GM21381 (cell line): ENCODE measurements around the gene SRP54.
"Not testable (repeated sequence)": the region's sequence is repeated elsewhere in the genome, so short reads cannot be mapped to it uniquely, and the experiment has no call there.

Source experiments
- ATAC-seq: cut with Tn5 transposase; IDR thresholded peaks from one replicate; pipeline ENCODE4 v1.9.1; 2021; ENCODE audit warnings: mild to moderate bottlenecking, moderate library complexity; ENCODE audit not compliant: unreplicated experiment

Gene SRP54

DNA sequence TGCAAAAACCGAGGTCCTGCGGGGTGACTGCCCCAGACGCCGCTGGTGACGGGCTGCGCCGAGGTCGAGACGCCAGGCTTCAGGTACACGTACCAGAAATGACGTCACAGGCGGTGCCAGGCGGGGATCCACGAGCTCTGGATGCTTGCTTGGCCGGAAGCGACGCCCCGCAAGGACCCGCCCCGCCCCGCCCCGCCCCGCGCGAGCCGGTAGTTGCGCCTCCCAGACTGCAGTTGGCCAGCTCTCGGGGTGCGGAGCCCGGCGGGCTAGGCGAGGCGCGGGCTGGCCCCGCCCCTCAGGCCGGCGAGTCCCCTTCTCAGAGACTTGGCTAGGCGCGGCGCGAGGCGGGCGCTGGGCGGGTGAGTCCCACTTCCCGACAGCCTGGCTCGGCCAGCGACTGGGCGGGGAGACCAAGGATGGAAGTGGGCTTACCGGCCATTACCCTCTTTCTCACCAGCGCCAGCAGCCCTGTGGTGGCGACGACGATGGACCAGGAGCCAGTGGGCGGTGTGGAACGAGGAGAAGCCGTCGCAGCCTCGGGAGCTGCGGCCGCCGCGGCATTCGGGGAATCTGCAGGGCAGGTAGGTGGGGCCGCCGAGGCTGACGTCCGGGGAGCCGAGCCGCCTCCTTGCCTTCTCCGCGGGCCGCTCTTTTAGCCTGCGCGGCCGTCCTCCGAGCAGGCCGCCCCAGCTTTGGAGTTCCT, 63.4 kb downstream of the SRP54 start, which contains the start of gene FAM177A1:
Gene FAM177A1 (plus strand): TSS at position 225 of the 703 bp plus-strand sequence. CDS start 192 bp downstream, at position 417.
- ATAC-seq, result peak; percentile 95

DNA sequence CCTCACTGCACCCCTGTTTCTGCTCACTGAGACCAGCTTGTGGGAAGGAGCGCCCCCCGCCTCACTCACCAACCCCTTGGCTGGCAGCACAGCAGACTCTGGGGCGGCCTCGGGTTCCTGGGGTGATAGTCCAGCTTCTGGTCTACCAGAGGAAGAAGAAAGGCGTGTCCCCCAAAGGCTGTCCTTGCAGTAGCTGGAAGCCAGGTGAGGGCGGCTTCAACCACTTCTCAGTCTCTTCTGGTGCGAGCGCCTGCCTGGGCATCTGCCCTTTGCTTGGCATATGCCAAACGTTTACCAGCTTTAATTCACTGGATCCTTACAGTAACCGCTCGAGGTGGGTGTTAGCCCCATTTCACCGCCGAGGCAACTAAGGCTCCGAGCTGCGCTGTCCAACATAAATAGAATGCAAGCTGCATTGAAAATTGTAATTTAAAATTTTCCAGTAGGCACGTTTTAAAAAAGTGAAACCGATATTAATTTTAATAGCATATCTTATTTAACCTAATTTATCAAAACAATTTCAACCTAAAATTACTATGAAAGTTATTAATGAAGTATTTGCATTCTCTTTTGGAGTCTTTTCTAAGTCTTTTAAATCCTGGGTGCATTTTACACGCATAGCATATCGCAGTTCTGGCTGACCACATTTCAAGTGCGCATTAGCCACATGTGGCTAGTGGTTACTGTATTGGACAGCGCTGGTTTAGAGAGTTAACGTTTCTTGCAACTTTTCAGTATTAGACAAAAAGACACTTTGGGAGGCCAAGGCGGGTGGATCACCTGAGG, 64.2 kb downstream of the SRP54 start:
- peak; percentile 29 for ATAC-seq

DNA sequence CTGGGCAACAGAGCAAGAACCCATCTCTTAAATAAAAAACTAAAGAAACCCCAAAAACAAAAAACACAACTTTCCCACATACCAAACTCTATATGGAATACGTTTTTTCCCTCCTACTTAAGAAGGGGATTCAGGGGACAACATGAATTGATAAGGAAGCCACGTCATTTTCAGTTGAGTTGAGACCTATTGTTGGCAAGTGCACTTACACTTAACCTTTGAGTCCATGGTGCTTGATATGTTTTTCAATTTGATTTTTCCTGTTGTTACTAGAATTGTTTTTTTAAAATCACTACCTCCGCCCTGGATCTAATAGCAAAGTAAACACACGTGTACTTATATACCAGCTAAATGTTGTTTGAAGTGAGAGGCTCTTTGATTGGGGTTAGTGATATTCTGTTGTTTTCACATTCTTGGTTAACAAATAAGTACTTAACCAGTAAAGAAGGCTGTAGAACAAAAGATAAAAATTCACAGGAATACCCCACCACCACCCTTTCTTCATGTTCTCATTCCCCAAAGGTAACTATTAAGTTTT, 65.3 kb downstream of the SRP54 start:
- ATAC-seq, result no peak

DNA sequence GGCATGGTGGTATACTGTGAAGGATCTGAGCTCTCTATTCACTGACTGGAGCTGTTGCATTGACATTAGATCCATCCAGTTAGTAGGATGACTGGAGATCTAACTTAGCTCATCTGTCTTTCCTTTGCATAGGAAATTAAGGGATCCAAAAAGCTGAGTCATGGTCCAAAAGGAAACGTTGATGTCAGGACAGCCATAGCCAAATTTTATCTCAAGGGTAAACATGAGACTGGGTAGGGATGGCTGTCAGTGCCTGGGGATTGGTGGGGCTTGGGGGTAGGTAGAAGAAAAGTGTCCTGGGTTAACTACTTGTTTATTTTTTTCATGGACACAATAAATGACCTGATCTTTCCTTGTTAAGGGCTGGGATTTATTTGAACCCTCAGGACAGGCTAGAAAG, 67.9 kb downstream of the SRP54 start:
- ATAC-seq, result no peak

DNA sequence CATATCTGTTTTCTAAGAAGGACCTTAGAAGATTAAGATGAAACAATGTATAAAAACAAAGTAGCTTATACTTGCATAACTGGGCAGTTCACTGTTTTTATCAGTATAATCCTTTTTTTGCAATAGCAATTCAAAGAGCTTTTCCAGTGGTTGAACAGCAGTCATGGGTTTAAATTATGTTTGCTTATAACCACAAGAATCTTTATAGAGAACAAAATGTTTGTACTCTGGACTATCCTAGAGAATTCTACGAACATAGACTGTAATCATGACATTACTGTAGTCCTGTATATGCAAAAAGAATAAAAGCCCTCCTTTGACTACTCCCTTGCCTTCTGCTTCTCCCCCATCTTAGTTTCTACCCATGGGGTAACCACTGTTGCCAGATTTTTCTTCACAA, 69.0 kb downstream of the SRP54 start:
- no peak for ATAC-seq

DNA sequence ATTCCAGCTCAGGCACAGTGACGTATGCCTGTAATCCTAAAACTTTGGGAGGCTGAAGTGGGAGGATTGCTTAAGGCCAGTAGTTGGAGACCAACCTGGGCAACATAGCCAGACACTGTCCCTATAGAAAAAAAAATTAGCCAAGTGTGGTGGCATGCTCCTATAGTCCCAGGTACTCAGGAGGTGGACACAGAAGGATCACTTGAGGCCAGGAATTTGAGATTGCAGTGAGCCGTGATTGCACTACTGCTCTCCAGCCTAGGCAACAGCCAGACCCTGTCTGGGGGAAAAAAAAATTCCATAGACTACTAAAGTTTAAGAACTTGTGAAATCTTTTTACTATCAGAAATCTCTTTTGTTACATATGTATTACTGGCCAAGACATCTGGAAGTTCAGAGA, 69.8 kb downstream of the SRP54 start:
- no peak for ATAC-seq

DNA sequence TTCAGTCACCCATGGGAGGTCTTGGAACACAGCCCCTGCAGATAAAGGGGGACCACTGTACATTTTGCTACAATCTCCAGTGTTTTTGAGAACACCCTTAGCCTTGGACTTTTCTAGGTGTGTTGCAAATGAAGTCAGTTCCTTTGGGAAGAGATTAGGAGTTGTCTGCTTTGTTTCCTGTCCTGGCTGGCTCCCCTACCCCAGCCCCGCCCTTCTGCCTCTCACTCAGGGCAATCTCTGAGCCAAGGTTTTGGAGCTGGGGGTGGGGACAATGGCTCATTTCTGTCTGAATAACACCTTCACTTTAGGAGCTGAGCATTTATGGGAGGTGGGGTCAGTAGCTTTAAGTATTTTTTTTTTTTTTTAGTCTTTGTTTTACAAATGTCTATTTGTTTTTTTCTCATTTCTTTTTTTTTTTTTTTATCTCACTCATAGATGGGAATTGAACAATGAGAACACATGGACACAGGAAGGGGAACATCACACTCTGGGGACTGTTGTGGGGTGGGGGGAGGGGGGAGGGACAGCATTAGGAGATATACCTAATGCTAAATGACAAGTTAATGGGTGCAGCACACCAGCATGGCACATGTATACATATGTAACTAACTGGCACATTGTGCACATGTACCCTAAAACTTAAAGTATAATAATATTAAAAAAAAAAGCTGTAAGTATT, 78.5 kb downstream of the SRP54 start:
- not testable (repeated sequence) for ATAC-seq

DNA sequence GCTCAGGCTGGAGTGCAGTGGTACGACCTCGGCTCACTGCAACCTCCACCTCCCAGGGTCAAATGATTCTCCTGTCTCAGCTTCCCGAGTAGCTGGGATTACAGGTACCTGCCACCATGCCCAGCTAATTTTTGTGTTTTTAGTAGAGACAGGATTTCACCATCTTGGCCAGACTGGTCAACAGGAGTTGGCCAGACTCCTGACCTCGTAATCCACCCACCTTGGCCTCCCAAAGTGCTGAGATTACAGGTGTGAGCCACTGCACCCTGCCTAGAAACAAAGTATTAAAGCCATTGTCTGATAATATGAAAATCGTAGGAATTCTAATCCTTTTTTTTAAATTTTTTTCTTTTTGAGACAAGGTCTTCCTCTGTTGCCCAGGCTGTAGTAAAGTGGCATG, 82.9 kb downstream of the SRP54 start:
- not testable (repeated sequence) for ATAC-seq

DNA sequence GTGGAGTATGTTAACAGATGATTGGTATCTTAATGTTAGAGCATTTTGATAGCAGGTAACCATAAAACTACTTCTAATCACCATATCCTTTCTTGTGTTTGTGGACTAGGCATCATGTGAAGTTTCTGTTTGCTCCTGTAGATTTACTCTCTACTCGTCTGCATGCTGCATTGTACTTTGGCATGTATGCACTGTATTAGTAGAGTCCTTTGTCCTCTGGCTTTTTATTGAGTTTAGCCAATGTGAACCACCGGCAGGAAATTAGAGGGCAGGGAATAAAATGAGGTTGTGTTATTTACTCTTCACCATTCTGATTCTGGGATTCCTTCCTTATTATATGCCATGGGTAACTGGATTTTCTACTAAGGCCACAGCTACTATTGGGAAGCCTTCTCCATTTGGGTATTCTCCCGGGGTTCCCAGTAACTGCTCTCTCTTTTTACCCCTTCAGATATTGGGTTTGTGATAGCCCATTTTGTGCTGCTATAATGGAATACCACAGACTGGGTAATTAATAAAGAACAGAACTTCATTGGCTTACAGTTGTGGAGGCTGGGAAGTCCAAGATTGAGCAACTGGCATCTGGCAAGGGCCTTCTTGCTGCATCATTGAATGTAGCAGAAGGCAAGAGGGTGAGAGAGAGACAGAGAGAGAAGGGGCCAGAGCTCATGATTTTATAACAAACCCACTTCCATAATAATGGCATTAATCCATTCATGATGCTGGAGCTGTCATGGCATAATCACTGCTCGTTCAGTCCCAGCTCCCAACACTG, 85.6 kb downstream of the SRP54 start:
- no peak for ATAC-seq

DNA sequence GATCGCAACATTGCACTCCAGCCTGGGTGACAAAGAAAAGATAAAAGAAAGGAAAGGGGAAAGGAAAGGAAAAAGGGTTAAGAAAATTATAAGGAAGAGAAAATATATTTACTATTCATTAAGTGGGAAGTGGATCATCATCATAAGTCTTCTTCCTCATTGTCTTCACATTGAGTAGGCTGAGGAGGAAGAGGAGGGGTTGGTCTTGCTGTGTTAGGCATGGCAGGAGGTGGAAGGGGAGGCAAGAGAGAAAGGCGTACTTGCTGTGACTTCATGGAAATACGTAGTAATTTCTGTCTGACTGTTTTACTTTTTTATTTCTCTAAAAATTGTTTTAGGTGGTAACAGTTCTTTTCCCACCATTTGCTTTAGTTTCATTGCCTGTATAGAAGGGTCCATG, 89.4 kb downstream of the SRP54 start:
- ATAC-seq, result no peak

DNA sequence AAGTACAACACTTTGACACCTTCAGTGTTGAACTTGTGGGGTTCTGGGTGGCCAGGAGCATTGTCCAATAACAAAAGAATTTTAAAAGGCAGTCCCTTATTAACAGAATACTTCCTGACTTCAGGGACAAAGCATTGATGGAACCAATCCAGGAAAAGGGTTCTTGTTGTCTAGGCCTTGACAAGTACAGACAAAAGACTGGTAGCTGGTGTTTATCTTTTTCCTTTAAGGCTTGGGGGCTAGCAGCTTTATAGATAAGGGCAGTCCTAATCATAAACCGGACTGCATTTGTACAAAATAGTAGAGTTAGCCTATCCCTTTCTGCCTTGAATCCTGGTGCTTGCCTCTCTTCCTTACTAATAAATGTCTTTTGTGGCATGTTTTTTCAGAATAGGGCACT, 90.7 kb downstream of the SRP54 start:
- ATAC-seq, result no peak

DNA sequence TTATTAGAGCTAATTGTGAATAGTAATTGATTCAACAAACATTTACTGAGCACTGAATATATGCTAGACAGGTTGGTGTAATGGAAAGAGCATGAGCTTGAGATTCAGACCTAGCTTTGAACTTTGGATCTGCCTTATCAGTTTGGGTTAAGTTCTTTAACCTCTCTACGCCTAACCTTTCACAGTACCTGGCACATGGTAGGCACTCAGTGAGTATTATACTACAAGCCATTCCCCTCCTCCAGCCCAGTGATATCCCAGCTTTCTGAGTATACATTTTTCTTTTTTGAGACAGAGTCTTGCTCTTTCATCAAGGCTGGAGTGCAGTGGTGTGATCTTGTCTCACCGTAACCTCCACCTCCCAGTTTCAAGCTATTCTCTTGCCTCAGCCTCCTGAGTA, 95.3 kb downstream of the SRP54 start:
- ATAC-seq, result no peak
